ENCODE measurements around the gene CCNI2. TPM values are rescaled to one million over a fixed set of nuclear protein-coding genes. Genes with fewer than 3 reads are reported as not detected.
A peak's percentile ranks its signal among the peaks of the same experiment; 100 is the strongest.

The CCNI2 gene
- total and polyA plus RNA-seq, 9 of the 15 experiments (the other 6 are each of a cell fraction or from before 2014, with no cell fraction given): 0.05 to 1.7 (median 0.81) TPM; not detected in 5

DNA sequence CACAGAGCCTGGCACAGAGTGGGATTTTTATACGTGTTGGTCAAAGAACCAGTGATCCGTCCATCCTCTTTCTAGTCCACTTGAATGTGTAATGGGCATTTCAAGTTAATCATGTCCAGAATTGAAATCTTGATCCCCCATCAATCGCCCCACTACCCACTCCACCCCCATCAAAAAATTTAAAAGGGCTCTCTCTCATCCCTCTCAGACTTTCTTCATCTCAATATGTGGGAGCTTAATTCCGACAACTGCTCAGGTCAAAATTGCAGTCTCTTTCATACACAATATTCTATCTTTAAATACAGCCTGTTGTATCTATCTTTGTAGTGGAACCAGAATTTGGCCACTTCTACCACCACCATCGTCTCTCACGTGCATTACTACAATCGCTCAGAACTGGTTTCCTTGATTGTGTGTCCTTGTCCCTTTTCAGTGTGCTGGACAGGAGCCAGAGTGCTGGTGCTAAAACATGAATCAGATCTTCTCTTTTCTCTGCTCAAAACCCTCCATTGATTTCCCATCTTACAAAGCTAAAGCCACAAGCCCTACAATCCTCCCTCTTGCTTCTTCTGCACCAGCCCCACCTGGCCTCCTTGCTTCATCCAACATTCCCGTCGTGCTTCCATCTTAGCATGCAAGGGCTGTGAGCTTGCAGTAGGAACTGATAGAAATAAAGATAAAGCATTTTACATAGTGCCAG is 9.1 kb upstream of the CCNI2 start:
- Histone ChIP-seq H3K79me2 (ENCODE audit: control insufficient read depth, insufficient read depth, low read length) (no peaks in the 10 kb centered on the region), H3K4me1 (replicated peaks in 1 of 2; ENCODE audit: control insufficient read depth in 2 of 2, insufficient read depth in 2 of 2, low read length in 2 of 2) (peaks cover 10 to 16% of the 10 kb centered on the region in 2 experiments; a peak in 4 of 5 replicates), H4K20me1 (replicated peaks; ENCODE audit: control insufficient read depth, insufficient read depth, low read length) (no peaks in the 10 kb centered on the region), H3K36me3 (ENCODE audit: control insufficient read depth, insufficient read depth, low read length) (no peaks in the 10 kb centered on the region), H3K9ac (ENCODE audit: insufficient read depth in 1 of 2, low read depth in 2 of 2, low read length in 2 of 2) (peak overlapping the region in 1 of 2 experiments; percentile 43; a peak in 2 of 4 replicates), H3K27me3 (ENCODE audit: control insufficient read depth in 2 of 2, insufficient read depth in 2 of 2, low read length in 2 of 2) (no peaks in the 10 kb centered on the region), H3K27ac (ENCODE audit: extremely low read depth, low read depth, low read length) (no peak overlapping the region; the same call in 2 of the 3 replicates), H3K9me1 (ENCODE audit: control insufficient read depth, insufficient read depth, low read length) (no peaks in the 10 kb centered on the region), H2AFZ (ENCODE audit: low read depth, low read length) (peak overlapping the region; percentile 95), H3K4me3 (peak overlapping the region; percentile 84), H3K4me2 (ENCODE audit: insufficient read depth, low read length) (peak overlapping the region; percentile 86), H3K9me3 (replicated peaks; ENCODE audit: control insufficient read depth, insufficient read depth, low read depth, low read length) (no peaks in the 10 kb centered on the region)
- ChIA-PET CTCF (ENCODE audit: low intra/inter-chr PET ratio) (no interaction called here), POLR2A (interaction anchor here (0.6 to 2.7 kb wide), 13 partner anchors 9 to 91 kb away, joined by 3 to 20 read pairs (median 3); partner anchors contain the start of gene CCNI2)
- 20% methylated on average over 9 of the region's 9 CpGs for WGBS (ENCODE audit: insufficient coverage, low coverage, missing lambda C conversion rate)
- no peak for FAIRE-seq
- in situ Hi-C loops (cut with MboI): no loop called here
- no peak for ATAC-seq
- peak in 1 of 4 experiments; percentile 23 for DNase-seq (ENCODE audit: extremely low read depth in 1 of 4, low spot score in 3 of 4)
- no TSS peak for BruUV-seq (replicated peaks)
- intact Hi-C loops (cut with micrococcal nuclease): loop anchor here (5.0 kb wide), 1 partner anchor 76 kb away; no protein-coding TSS in a partner anchor
- TF ChIP-seq MEF2D (tag; conservative IDR thresholded peaks at IDR 0.05; ENCODE audit: low read depth) (no peak), POLR2AphosphoS5 (IDR thresholded peaks at IDR 0.05; ENCODE audit: control insufficient read depth, insufficient read depth, low read depth, low read length) (no peak), ZNF311 (CRISPR knock-in tag; IDR thresholded peaks at IDR 0.05) (0 out of 2 replicates have a peak, but pooled peaks have one; percentile 12), BRCA1 (IDR thresholded peaks at IDR 0.05) (no peak), BRCA1 (CRISPR knock-in tag; IDR thresholded peaks at IDR 0.05) (no peak), ZNF584 (CRISPR knock-in tag; IDR thresholded peaks at IDR 0.05; ENCODE audit: low read depth) (no peak), GABPB1 (CRISPR knock-in tag; IDR thresholded peaks at IDR 0.05) (no peak), ZBTB7A (IDR thresholded peaks at IDR 0.05; ENCODE audit: borderline replicate concordance, control insufficient read depth, low read depth, low read length) (no peak), ZNF57 (CRISPR knock-in tag; IDR thresholded peaks at IDR 0.05) (no peak), MECOM (CRISPR knock-in tag; IDR thresholded peaks at IDR 0.05) (no peak), ESRRA (IDR thresholded peaks at IDR 0.05; ENCODE audit: borderline replicate concordance, low read depth) (no peak), ZKSCAN3 (CRISPR knock-in tag; IDR thresholded peaks at IDR 0.05) (no peak), MAFG (tag; conservative IDR thresholded peaks at IDR 0.05) (no peak)
- TF ChIP-seq, protein P1, sequence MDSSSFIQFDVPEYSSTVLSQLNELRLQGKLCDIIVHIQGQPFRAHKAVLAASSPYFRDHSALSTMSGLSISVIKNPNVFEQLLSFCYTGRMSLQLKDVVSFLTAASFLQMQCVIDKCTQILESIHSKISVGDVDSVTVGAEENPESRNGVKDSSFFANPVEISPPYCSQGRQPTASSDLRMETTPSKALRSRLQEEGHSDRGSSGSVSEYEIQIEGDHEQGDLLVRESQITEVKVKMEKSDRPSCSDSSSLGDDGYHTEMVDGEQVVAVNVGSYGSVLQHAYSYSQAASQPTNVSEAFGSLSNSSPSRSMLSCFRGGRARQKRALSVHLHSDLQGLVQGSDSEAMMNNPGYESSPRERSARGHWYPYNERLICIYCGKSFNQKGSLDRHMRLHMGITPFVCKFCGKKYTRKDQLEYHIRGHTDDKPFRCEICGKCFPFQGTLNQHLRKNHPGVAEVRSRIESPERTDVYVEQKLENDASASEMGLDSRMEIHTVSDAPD (CRISPR knock-in tag; IDR thresholded peaks at IDR 0.05): no peak
- TF ChIP-seq, protein P2, sequence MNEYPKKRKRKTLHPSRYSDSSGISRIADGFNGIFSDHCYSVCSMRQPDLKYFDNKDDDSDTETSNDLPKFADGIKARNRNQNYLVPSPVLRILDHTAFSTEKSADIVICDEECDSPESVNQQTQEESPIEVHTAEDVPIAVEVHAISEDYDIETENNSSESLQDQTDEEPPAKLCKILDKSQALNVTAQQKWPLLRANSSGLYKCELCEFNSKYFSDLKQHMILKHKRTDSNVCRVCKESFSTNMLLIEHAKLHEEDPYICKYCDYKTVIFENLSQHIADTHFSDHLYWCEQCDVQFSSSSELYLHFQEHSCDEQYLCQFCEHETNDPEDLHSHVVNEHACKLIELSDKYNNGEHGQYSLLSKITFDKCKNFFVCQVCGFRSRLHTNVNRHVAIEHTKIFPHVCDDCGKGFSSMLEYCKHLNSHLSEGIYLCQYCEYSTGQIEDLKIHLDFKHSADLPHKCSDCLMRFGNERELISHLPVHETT (CRISPR knock-in tag; conservative IDR thresholded peaks at IDR 0.05 in 1 of 2, IDR thresholded peaks at IDR 0.05 in 1 of 2): no peak
- TF ChIP-seq, protein P3, sequence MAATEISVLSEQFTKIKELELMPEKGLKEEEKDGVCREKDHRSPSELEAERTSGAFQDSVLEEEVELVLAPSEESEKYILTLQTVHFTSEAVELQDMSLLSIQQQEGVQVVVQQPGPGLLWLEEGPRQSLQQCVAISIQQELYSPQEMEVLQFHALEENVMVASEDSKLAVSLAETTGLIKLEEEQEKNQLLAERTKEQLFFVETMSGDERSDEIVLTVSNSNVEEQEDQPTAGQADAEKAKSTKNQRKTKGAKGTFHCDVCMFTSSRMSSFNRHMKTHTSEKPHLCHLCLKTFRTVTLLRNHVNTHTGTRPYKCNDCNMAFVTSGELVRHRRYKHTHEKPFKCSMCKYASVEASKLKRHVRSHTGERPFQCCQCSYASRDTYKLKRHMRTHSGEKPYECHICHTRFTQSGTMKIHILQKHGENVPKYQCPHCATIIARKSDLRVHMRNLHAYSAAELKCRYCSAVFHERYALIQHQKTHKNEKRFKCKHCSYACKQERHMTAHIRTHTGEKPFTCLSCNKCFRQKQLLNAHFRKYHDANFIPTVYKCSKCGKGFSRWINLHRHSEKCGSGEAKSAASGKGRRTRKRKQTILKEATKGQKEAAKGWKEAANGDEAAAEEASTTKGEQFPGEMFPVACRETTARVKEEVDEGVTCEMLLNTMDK (IDR thresholded peaks at IDR 0.05; ENCODE audit: borderline replicate concordance, insufficient read depth, low read depth, low read length, poor library complexity, severe bottlenecking): no peak

Data from K562 (cell line).